Measurements from ENCODE around the gene EMB.
"Not testable (repeated sequence)": the region's sequence is repeated elsewhere in the genome, so short reads cannot be mapped to it uniquely, and the experiment has no call there.

Gene EMB

GRCh38 chr5:50447228-50447627 is 6.1 kb upstream of the EMB start:
- TF ChIP-seq, protein P1, sequence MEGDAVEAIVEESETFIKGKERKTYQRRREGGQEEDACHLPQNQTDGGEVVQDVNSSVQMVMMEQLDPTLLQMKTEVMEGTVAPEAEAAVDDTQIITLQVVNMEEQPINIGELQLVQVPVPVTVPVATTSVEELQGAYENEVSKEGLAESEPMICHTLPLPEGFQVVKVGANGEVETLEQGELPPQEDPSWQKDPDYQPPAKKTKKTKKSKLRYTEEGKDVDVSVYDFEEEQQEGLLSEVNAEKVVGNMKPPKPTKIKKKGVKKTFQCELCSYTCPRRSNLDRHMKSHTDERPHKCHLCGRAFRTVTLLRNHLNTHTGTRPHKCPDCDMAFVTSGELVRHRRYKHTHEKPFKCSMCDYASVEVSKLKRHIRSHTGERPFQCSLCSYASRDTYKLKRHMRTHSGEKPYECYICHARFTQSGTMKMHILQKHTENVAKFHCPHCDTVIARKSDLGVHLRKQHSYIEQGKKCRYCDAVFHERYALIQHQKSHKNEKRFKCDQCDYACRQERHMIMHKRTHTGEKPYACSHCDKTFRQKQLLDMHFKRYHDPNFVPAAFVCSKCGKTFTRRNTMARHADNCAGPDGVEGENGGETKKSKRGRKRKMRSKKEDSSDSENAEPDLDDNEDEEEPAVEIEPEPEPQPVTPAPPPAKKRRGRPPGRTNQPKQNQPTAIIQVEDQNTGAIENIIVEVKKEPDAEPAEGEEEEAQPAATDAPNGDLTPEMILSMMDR (IDR thresholded peaks at IDR 0.05; ENCODE audit: extremely low read depth, missing control alignments), result no peak
- DNase-seq (ENCODE audit: low spot score), result no peak

GRCh38 chr5:50445296-50445949 is 4.3 kb upstream of the EMB start:
- peak; percentile 30 for DNase-seq (ENCODE audit: low spot score)
- TF ChIP-seq, protein P1 (IDR thresholded peaks at IDR 0.05; ENCODE audit: extremely low read depth, missing control alignments), result no peak

DNA sequence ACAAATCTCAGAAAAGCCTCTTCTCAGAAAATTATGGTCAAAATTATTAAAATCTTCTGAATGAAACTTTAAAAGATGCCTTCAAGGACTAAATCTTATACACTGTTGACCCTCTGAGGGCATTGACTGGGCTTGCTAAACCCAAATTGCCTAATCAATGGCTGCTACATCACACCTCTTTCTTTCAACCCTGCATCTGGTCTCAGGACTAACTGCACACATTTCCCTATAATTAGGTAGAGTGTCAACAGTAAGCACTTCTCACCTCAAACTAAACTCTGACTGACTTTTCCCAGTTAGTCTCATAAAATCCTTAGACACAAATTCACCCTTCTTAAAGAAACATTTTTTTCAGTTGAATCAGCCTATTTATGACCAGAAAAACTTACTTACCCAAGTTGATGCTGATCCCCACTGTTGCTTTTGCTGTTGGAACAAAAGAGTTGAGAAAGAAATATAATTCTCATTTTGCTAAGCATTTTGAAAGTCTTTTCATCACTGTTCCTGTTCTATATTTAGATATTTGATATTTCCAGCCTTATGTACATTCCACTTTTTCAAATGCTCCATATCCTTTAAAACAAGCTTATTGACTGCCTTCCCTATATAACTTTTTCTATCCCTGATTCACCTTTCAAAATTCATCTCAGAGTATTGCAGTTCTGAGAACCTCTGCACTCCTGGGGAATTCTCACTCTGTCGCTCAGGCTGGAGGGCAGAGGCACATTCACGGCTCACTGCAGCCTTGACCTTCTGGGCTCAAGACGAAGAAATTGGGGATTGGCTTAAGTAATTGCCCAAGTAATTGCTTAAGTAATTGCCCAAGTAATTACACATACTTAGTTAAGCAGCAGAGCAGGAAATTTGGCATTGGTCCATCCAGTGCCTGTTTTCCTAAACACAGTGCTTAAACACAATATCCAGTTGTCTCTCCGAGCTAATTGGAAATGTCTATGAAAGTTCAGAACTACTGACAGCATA is 1.8 kb upstream of the EMB start:
- not testable (repeated sequence) for DNase-seq (ENCODE audit: low spot score)

- TF ChIP-seq, protein P1 (IDR thresholded peaks at IDR 0.05; ENCODE audit: extremely low read depth, missing control alignments), result no peak
- peak; percentile 4 for DNase-seq (ENCODE audit: low spot score)
These were observed 436 bp upstream of the EMB start for GRCh38 chr5:50441493-50441955.

- no peak for DNase-seq (ENCODE audit: low spot score)
- TF ChIP-seq, protein P1 (IDR thresholded peaks at IDR 0.05; ENCODE audit: extremely low read depth, missing control alignments), result no peak
These were observed 1.9 kb downstream of the EMB start for GRCh38 chr5:50439221-50439620.

DNA sequence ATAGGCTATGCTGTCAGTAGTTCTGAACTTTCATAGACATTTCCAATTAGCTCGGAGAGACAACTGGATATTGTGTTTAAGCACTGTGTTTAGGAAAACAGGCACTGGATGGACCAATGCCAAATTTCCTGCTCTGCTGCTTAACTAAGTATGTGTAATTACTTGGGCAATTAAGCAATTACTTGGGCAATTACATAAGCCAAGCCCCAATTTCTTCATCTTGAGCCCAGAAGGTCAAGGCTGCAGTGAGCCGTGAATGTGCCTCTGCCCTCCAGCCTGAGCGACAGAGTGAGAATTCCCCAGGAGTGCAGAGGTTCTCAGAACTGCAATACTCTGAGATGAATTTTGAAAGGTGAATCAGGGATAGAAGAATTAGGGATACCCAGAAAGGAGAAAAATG is 3.0 kb downstream of the EMB start:
- not testable (repeated sequence) for DNase-seq (ENCODE audit: low spot score)

DNA sequence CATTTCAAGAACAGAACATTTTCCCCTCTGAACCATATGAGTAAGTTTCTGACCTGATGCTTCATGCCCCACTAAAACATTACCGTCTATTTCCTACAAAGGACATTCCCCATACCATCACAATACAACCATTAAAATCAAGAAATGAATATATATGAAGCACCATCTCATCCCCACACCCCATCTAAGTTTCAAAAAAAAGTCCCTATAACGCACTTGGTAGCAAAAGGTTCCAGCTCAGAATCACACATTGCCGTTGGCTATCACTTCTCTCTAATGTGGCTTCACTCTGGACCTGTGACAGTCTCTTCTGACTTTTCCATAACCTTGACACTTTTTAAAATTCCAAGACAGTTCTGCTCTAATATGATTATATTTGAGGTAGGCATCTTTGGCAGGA is 5.9 kb downstream of the EMB start:
- DNase-seq (ENCODE audit: low spot score), result peak; percentile 19
- TF ChIP-seq, protein P1 (IDR thresholded peaks at IDR 0.05; ENCODE audit: extremely low read depth, missing control alignments), result no peak

DNA sequence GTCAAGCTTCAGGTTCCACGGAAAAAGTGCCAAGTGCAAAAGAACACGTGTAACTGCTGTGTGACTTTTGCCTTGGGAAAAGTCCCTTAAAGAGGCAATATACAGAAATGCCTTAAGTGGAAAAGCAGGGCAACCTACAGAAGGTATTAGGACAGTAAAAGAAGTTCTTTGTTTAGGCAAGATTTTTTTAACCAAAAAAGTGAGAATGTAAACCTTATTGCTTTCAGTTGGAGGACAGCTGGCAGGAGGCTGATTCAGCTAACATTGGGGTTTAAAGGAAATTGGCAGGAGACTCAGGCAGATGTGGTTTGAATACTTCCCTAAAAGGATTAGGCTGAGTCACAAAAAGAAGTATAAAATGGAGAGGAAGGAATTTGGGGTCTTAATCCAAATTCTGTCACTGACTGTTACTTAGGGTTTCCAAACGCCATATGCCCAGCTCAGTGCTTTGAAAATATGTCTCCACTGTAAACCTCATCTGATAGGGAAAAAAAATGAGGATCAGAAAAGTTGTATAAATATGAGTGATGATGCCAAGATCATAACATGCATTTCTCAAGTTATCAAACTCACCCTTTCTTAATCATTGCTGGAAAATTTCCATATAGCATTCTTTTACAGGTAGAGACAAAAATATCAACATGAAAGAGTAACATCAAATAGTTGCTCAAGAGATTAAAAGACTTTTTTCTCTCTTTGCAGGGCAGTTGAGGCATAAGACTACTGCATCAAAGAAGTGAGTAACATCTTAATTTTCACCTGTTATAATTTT is 9.8 kb downstream of the EMB start:
- DNase-seq (ENCODE audit: low spot score), result not testable (repeated sequence)

DNA sequence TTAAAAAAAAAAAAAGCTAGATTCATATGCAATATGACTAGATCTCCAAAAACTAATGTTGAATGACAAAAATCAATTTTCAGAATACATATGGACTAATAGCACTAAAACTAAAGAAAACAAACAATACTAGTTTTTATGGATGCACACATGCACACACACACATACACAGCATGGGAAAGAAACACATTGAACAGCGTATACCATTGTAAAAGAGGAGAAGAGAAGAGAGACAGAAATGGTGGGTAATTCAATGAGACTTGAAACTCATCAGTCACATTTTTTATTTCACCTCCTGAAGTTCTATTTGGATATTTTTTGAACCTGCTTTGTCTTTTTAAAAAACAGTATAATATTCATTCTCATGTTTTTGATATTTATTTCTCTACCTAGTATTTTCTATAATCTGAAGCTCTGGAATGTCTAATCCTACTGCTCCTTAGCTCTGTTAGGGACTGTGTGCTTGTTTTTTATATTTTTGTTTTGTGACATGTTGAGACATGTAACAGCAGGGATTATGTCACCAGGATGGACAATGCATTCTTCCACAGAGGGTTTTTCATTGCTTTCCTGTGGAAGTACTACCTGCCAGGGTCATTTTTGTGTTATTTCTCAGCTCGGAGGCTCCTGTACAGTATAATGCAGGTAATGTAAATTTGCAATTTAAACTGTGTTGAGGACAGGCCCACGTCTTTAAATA is 17.8 kb downstream of the EMB start:
- not testable (repeated sequence) for DNase-seq (ENCODE audit: low spot score)

DNA sequence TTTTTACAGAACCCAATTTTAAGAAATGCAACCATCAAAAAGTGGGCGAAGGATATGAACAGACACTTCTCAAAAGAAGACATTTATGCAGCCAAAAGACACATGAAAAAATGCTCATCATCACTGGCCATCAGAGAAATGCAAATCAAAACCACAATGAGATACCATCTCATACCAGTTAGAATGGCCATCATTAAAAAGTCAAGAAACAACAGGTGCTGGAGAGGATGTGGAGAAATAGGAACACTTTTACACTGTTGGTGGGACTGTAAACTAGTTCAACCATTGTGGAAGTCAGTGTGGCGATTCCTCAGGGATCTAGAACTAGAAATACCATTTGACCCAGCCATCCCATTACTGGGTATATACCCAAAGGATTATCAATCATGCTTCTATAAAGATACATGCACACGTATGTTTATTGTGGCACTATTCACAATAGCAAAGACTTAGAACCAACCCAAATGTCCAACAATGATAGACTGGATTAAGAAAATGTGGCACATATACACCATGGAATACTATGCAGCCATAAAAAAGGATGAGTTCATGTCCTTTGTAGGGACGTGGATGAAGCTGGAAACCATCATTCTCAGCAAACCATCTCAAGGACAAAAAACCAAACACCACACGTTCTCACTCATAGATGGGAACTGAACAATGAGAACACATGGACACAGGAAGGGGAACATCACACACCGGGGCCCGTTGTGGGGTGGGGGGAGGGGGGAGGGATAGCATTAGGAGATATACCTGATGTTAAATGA is 19.7 kb downstream of the EMB start:
- DNase-seq (ENCODE audit: low spot score), result not testable (repeated sequence)
